H1 (cell line): ENCODE measurements around the gene JAKMIP1. TPM values are rescaled to one million over a fixed set of nuclear protein-coding genes. Genes with fewer than 3 reads are reported as not detected.

Source experiments
- GABPA ChIP-seq: IDR thresholded peaks from 2 replicates; pipeline ENCODE4 v1.6.1; 2011; ENCODE audit warnings: mild to moderate bottlenecking, low read length, moderate library complexity, borderline replicate concordance; ENCODE audit not compliant: insufficient read depth
- PHF8 ChIP-seq: fragments of 200-600 bp; sonication (generic); conservative IDR thresholded peaks from 2 replicates; pipeline ENCODE4 v1.7.1; 2012; ENCODE audit warnings: low read depth, mild to moderate bottlenecking, inconsistent platforms, low read length, moderate library complexity
- RAD21 ChIP-seq, 2 experiments: IDR thresholded peaks in 1 of 2; conservative IDR thresholded peaks in 1 of 2; 2 replicates each; pipeline ENCODE4 v1.6.1; 2011; ENCODE audit warnings: low read depth in 2 of 2, low read length in 2 of 2, improper control_type of control experiment in 1 of 2, inconsistent platforms in 1 of 2, mild to moderate bottlenecking in 1 of 2, moderate library complexity in 1 of 2
- polyA plus RNA-seq, 7 experiments: library from polyadenylated mRNA; depleted of rRNA in 3 of 7; stranded (reverse) in 5 of 7; unstranded in 2 of 7; fragments of >200 nt in 5 of 7; fragments of 200-250 nt in 2 of 7; gene quantifications; 1 replicate in 5 of 7; 2 replicates in 1 of 7; 4 replicates in 1 of 7; pipeline versions ENCODE4 v1.2.1 to v1.2.3, GENCODE V29; 2011 to 2013; ENCODE audit warnings: missing spikeins in 2 of 7, mixed read lengths in 2 of 7
- total RNA-seq: library from RNA; stranded (reverse); fragmentation: NEBNext Ultra II Directional; extraction: Animal tissue kit (Norgen Biotek cat#: 25700); gene quantifications from 2 replicates; pipeline ENCODE4 v1.2.1, GENCODE V29; 2021

The JAKMIP1 gene
- total and polyA plus RNA-seq, 2 of the 8 experiments (the other 6 are each of a cell fraction or from before 2014, with no cell fraction given): 2.5 to 4.4 TPM

DNA sequence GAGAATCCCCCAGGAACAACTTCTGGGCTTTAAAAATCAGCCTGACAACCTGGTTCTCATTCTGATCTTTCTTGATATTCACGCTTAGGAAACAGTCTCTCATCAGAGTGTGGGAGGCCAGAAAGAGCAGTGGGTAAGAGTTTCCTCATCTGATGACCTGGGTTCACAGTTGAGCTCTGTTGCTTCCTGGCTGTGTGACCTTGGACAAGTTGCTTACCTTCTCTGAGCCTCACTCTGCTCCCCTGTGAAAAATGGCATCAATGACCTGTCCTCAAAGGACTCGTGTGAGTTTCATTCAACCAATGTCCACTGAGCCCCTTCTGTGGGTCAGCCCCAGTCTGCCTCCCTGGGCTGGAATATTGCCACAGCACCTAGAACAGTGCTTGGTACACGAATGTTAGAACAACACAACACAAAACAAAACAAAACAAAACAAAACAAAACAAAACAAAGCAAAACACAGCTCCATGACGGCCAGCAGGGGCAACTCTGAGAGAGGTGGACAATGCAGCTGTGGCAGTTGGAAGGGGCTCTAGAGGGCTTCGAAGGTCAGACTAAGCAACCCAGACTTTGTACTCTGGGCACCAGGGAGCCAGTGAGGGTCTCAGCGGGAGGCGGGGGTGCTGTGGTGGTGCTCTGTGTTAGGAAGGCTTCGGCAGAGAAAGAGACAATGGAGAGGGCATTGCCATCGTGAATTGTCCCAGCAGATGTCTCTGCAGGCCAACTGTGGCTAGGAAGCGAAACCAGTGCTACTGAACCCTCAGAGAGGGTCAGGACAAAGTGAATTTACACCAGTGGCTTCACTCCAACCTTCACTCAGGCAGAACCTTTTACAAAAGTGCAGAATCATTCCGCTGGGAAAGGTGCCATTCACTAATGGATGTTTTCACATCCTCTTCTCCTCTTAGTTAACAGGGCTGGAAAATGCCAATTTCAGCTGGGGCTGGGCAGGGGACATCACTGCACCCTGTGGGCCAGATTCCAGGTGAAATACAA is 167.8 kb downstream of the JAKMIP1 start (continued):
- TF ChIP-seq RAD21 (IDR thresholded peaks at IDR 0.05 in 1 of 2, conservative IDR thresholded peaks at IDR 0.05 in 1 of 2; ENCODE audit: low read depth in 2 of 2, low read length in 2 of 2): peak; percentile 29 to 43; a peak in 3 of 4 replicates
- TF ChIP-seq PHF8: no peak
- TF ChIP-seq GABPA: no peak
- TF ChIP-seq, all 59 proteins: peak for 3
